Bronchial smooth muscle cell (primary cell): Measurements from ENCODE around the gene CCRL2. TPM values are rescaled to one million over a fixed set of nuclear protein-coding genes. Genes with fewer than 3 reads are reported as not detected.

Experiments used
- total RNA-seq: library from RNA; depleted of rRNA; stranded (reverse); fragments of >200 nt; gene quantifications from 2 replicates; pipeline ENCODE4 v1.2.1, GENCODE V29; 2014

The CCRL2 gene
- 0.16 TPM in 1 of 2 replicates, not detected in the other for total RNA-seq

GRCh38 chr3:46406788-46407611 lies at the start of gene CCRL2, which contains the start of gene CCR5AS:
Gene CCRL2, plus strand, starts transcription at chr3:46407259. Its CDS starts 821 bp downstream, at chr3:46408080.
Gene CCR5AS, minus strand, starts transcription at chr3:46407066.

GRCh38 chr3:46370839-46371518 lies 36.1 kb upstream of the CCRL2 start, which contains the start of gene CCR5:
Gene CCR5, plus strand, starts transcription at chr3:46370946. Its CDS starts 1,957 bp downstream, at chr3:46372903.

Other genes starting within 250 kb of the CCRL2 start
- 0.63 and 1.5 TPM in 2 replicates for gene CCR1, start 198.9 kb upstream of the CCRL2 start, total RNA-seq
- 0.09 TPM in 1 of 2 replicates, not detected in the other for gene CCR3, start 164.8 kb upstream of the CCRL2 start, total RNA-seq
- gene CCR2, start 53.1 kb upstream of the CCRL2 start, total RNA-seq: not detected in 2 replicates
- gene CCR5, start 36.3 kb upstream of the CCRL2 start, total RNA-seq: not detected in 2 replicates
- not detected in 2 replicates for gene LTF, start 57.6 kb downstream of the CCRL2 start, total RNA-seq
- gene RTP3, start 90.7 kb downstream of the CCRL2 start, total RNA-seq: not detected in 2 replicates
- under 0.01 and 0.47 TPM in 2 replicates for gene LRRC2, start 159.0 kb downstream of the CCRL2 start, total RNA-seq
- gene FAM240A, start 205.3 kb downstream of the CCRL2 start, total RNA-seq: not detected in 2 replicates